PFSK-1 (cell line): Measurements from ENCODE around the gene CYB5R3.

Experiments used
- FOXP2 ChIP-seq: optimal IDR thresholded peaks from 2 replicates; pipeline ENCODE3; 2011; ENCODE audit warnings: borderline replicate concordance, control low read depth, inconsistent platforms; ENCODE audit not compliant: insufficient read depth; ENCODE audit errors: extremely low read length, extremely low read depth
- POLR2AphosphoS5 ChIP-seq: IDR thresholded peaks from 2 replicates; pipeline ENCODE4 v1.6.1; 2012; ENCODE audit warnings: low read depth, mild to moderate bottlenecking, control low read depth, low read length, moderate library complexity
- SIN3A ChIP-seq: IDR thresholded peaks from 2 replicates; pipeline ENCODE4 v1.6.1; 2012; ENCODE audit warnings: mild to moderate bottlenecking, low read length, moderate library complexity, borderline replicate concordance; ENCODE audit not compliant: insufficient read depth
- TAF1 ChIP-seq: IDR thresholded peaks from 2 replicates; pipeline ENCODE4 v1.6.1; 2012; ENCODE audit warnings: low read length, control low read depth, borderline replicate concordance; ENCODE audit not compliant: insufficient read depth
- TF ChIP-seq, protein P1 (sequence below), 2 experiments: IDR thresholded peaks; 2 replicates each; pipeline versions ENCODE4 v1.6.1 to v1.8.0; 2011 to 2012; ENCODE audit warnings: low read depth in 2 of 2, low read length in 2 of 2, control low read depth in 1 of 2, inconsistent platforms in 1 of 2, mild to moderate bottlenecking in 1 of 2, moderate library complexity in 1 of 2; ENCODE audit not compliant: insufficient read depth in 1 of 2

The CYB5R3 gene

DNA sequence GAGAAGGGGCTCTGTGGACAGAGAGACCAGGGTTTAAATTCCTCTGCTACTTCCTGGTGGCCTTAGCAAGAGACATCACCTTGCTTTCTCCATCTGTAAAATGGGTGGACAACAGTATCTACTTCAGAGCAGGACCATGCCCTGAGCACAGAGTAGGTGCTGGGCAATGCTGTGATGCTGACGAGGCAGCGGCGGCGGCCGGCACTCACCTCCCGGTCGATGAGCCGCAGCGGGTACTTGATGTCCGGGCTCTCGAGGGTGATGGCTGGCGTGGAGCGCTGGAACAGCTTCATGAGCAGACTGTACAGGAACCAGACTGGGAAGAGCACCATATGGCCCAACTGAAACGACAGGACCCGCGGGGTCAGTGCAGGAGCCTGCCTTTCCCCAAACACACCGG, 12.7 kb downstream of the CYB5R3 start:
- no peak for TF ChIP-seq POLR2AphosphoS5
- TF ChIP-seq, protein P1, sequence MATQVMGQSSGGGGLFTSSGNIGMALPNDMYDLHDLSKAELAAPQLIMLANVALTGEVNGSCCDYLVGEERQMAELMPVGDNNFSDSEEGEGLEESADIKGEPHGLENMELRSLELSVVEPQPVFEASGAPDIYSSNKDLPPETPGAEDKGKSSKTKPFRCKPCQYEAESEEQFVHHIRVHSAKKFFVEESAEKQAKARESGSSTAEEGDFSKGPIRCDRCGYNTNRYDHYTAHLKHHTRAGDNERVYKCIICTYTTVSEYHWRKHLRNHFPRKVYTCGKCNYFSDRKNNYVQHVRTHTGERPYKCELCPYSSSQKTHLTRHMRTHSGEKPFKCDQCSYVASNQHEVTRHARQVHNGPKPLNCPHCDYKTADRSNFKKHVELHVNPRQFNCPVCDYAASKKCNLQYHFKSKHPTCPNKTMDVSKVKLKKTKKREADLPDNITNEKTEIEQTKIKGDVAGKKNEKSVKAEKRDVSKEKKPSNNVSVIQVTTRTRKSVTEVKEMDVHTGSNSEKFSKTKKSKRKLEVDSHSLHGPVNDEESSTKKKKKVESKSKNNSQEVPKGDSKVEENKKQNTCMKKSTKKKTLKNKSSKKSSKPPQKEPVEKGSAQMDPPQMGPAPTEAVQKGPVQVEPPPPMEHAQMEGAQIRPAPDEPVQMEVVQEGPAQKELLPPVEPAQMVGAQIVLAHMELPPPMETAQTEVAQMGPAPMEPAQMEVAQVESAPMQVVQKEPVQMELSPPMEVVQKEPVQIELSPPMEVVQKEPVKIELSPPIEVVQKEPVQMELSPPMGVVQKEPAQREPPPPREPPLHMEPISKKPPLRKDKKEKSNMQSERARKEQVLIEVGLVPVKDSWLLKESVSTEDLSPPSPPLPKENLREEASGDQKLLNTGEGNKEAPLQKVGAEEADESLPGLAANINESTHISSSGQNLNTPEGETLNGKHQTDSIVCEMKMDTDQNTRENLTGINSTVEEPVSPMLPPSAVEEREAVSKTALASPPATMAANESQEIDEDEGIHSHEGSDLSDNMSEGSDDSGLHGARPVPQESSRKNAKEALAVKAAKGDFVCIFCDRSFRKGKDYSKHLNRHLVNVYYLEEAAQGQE (IDR thresholded peaks at IDR 0.05; ENCODE audit: insufficient read depth in 1 of 2, low read depth in 2 of 2, low read length in 2 of 2): no peak
- no peak for TF ChIP-seq SIN3A
- TF ChIP-seq FOXP2: no peak
- TF ChIP-seq TAF1: no peak

GRCh38 chr22:42635531-42635930, 13.7 kb downstream of the CYB5R3 start:
- TF ChIP-seq FOXP2 (no peak), POLR2AphosphoS5 (no peak)

GRCh38 chr22:42633013-42633412, 16.2 kb downstream of the CYB5R3 start:
- TF ChIP-seq FOXP2 (no peak), SIN3A (no peak), POLR2AphosphoS5 (no peak), TAF1 (no peak)
- TF ChIP-seq, protein P1 (IDR thresholded peaks at IDR 0.05; ENCODE audit: insufficient read depth in 1 of 2, low read depth in 2 of 2, low read length in 2 of 2): no peak

DNA sequence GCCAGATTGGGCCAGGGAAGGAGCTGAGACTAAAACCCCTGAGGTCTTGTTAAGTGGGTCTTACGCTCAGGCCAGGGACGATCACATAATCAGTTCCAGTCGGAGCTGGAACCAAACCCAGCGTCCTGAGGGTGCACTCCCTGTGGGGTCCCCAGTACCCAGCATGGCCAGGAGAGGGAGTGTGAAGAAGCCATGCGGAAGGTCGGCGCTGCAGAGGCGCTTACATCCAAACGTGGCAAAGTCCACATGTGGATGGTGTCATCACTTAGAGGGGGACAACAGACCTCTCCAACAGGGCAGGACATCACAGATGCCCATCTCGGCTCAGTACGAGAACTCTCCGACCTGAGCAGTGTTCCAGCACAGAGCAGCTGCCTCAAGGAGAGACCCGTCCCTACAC, 17.1 kb downstream of the CYB5R3 start:
- no peak for TF ChIP-seq TAF1
- no peak for TF ChIP-seq FOXP2
- no peak for TF ChIP-seq POLR2AphosphoS5
- TF ChIP-seq, protein P1 (IDR thresholded peaks at IDR 0.05; ENCODE audit: insufficient read depth in 1 of 2, low read depth in 2 of 2, low read length in 2 of 2): no peak
- no peak for TF ChIP-seq SIN3A

DNA sequence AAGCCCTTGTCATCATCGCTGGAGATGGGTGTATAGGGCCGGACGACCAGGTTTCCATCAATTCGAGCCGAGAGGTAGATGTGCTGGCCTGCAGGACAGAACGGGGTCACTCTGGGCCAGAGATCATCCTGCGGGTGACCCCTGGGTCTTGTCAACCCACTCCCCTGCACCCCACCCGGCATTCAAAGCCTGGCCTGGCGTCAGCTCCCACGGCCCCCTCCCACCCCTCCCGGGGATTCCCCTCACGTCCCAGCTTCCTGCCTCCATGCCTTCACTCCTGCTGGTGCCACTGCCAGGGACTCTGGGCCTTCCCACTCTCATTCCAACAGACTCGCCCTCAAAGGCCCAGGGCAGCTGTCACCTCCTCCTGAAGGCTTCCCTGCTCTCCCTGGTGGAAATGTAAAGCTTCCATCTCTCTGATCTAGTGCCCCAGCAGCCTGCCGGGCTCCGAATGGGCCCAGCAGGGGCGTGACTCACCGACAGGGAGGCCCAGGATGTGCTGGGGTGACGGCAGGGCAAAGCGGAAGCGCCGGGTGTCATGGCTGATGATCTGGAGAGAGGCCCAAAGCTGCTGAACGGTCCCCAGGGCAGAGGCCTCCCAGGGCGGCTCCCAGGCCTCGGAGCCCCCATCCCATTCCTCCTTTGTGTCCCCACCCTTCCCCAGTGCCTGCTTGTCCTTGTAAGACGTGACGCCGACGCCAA, 18.1 kb downstream of the CYB5R3 start:
- TF ChIP-seq SIN3A (no peak), TAF1 (no peak), POLR2AphosphoS5 (no peak), FOXP2 (no peak)
- TF ChIP-seq, protein P1 (IDR thresholded peaks at IDR 0.05; ENCODE audit: insufficient read depth in 1 of 2, low read depth in 2 of 2, low read length in 2 of 2): no peak
